G401.6 (cell line): ENCODE data around the gene TP53INP2.
"Not testable (repeated sequence)": the region's sequence is repeated elsewhere in the genome, so short reads cannot be mapped to it uniquely, and the experiment has no call there.

Experiments
- FAIRE-seq: peaks from 2 replicates; lab custom pipeline; 2012; peaks lifted over from hg19 to GRCh38; lab: Jason Lieb, UNC

The TP53INP2 gene

GRCh38 chr20:34722560-34722959, 18.4 kb downstream of the TP53INP2 start:
- FAIRE-seq: not testable (repeated sequence)

DNA sequence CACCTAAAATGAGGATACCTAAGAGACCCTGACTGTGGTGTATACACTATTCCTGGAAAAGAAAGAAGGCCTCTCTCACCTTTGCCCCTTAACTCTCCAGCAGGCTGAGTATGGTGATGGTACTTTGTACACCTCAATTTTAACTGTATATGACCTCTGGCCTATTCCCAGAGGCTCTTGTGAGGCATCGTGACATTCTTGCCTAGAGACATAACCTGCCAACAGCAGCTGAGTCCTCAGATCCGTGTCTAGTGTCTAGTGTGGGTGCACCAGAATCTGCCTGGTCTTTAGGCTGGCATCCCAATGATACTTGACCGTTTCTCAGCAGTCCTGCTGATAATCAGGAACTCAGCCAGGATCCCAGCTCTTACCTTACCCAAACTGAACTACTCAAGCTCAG, 20.0 kb downstream of the TP53INP2 start:
- no peak for FAIRE-seq

- FAIRE-seq: no peak
Measured at GRCh38 chr20:34729416-34729815, 25.3 kb downstream of the TP53INP2 start.

GRCh38 chr20:34732523-34732922, 28.4 kb downstream of the TP53INP2 start:
- FAIRE-seq: no peak

GRCh38 chr20:34736106-34736735, 32.1 kb downstream of the TP53INP2 start:
- no peak for FAIRE-seq

GRCh38 chr20:34743039-34743438, 38.9 kb downstream of the TP53INP2 start:
- no peak for FAIRE-seq

- no peak for FAIRE-seq
Measured at GRCh38 chr20:34744340-34744739, 40.2 kb downstream of the TP53INP2 start.

DNA sequence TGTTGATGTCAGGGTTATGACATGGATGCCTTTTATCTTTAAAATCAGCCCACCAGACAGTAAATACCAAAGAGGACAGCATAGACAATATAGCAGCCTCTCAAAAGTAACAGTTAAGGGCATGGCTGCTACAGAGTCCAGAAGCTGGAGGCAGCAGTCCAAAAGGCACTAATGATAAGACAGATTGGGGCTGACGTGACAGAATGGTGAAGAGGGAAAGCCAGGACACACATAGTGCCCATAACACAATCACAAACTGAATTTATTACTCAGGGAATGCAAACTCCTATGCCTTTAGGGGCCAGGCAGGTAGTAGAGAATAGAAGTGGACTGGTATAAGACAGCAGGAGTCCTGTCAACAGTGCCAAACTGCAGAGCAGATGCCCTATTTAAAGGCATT, 40.7 kb downstream of the TP53INP2 start:
- no peak for FAIRE-seq

DNA sequence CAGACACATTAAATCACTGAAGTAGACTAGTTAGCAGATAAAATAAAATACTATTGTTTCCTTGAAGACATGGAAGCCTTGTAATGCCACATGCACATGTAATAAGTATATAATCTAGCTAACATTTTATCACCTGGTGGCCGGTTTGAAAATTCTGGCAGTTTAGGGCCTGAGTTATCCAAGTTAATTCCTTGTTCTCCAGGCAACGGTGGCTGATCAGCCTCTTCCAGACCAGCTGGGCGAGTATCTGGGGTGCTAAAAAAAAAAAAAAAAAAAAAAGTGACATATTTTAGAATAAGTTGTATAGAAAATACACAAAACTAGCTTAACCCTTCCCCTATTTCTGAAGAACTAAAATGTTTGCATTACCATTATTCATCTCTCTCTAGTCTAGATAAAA, 42.5 kb downstream of the TP53INP2 start:
- FAIRE-seq: no peak

DNA sequence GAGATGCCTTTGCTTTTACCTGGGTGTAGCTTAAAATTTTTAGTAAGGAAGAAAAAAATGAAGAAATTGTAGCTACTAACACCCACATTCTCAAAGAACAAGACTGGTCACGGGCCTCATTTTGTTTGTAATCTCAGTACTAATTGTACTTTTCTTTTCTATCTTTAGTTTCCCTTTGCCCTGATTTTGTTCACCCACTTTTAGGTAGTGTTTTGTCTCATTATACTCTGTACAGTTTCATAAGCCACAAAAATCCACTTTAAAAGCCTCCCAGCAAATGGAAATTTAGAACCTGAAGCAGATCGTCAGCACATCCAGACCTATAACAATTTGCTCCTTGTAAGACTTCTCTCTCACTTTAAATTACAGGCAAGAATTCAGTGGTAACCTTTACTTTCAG, 43.3 kb downstream of the TP53INP2 start:
- FAIRE-seq: no peak

GRCh38 chr20:34748709-34749108, 44.6 kb downstream of the TP53INP2 start:
- no peak for FAIRE-seq

- no peak for FAIRE-seq
Measured at GRCh38 chr20:34750484-34750883, 46.3 kb downstream of the TP53INP2 start.

GRCh38 chr20:34751453-34751852, 47.3 kb downstream of the TP53INP2 start:
- no peak for FAIRE-seq

DNA sequence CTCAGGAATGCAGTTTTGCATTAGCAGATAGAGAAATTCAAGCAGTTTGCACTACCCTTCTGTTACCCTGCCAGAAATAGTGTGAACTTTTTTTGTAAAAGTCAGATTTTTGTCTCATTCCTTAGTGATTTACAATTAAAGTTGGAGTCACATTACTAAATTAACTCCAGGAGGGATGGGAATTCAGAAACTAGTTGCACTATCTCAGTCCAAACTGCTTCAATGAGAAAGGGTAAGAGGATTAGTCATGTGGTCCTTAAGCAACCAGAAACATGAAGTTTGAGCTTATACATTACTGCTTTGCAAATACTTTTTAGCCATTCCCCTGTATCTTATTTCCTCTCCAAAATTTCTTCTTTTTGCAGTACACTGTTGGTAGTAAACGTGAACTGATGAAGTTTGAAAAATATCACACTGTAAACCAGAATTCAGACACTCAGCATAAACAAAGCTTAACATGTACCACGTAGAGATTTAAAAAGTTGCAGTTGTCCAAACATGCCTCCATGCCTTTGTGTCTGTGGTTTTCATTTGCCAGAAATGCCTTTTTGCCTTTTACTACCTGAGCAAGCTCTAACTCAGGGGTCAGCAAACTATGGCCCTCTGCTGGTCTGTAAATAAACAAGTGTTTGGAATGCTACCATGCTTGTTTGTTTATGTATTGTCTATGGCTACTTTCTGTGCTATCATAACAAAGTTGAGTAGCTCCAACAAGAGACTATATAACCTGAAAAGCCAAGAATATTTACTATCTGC, 49.7 kb downstream of the TP53INP2 start:
- FAIRE-seq: no peak

- FAIRE-seq: no peak
Measured at GRCh38 chr20:34754611-34755010, 50.5 kb downstream of the TP53INP2 start.

- FAIRE-seq: no peak
Measured at GRCh38 chr20:34755367-34755766, 51.2 kb downstream of the TP53INP2 start.

DNA sequence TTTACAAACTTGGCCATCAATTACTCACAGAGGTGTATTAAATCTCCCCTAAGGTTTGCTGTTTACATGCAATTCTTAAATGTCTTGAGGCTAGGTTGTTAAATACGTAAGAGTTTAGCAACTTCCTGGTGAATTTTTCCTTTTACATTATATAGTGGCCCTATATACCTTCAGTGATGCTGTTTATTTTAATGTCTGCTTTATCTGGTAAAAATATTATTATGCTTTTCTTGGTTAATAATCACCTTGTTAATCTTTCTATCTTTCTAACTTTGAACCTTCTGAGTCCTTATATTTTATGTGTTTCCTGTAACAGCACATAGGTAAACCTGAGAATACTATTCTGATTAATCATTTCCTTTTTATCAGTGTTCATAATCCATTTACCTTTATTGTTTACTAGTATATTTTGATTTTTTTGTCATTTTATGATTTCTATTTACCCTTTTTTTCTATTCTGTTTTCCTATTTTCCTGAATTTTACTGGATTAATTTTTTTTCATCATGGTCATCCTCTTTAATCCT, 57.9 kb downstream of the TP53INP2 start:
- peak; percentile 70 for FAIRE-seq
